IMR-90 (cell line): ENCODE data around the gene AKNA. TPM values are rescaled to one million over a fixed set of nuclear protein-coding genes. Genes with fewer than 3 reads are reported as not detected.

Experiments used
- ATAC-seq: fragments of 200-7000 bp; cut with Tn5 transposase; 2 replicates; pipeline ENCODE4 v1.9.1; 2020; ENCODE audit warnings: low read depth, mild to moderate bottlenecking, moderate library complexity
- BruUV-seq: library from RNA; stranded (reverse); fragments of 400-500 nt; replicated peaks from 2 replicates; lab custom pipeline; 2021; lab: Mats Ljungman, UMichigan
- CTCF ChIA-PET: fragments of 300-600 bp; formaldehyde crosslinking; extraction: SDS; loops from one replicate; lab custom pipeline; 2021; ENCODE audit warnings: antibody characterized with exemption; lab: Yijun Ruan, JAX
- POLR2A ChIA-PET: fragments of 300-600 bp; sonication (Branson Sonifier 250); formaldehyde crosslinking; loops from one replicate; lab custom pipeline; 2022; ENCODE audit warnings: antibody characterized with exemption; ENCODE audit not compliant: unreplicated experiment; lab: Charles Lee
- DNase-seq: peaks from one replicate; pipeline ENCODE4 v3.0.0; 2013
- H2AFZ ChIP-seq: replicated peaks from 2 replicates; pipeline ENCODE3; 2013; ENCODE audit warnings: low read length, mild to moderate bottlenecking; ENCODE audit not compliant: poor library complexity
- H2AK5ac ChIP-seq: 2 replicates; pipeline ENCODE4 v1.6.1; 2013; ENCODE audit warnings: low read depth, low read length, inconsistent platforms
- H2AK9ac ChIP-seq: replicated peaks from 2 replicates; pipeline ENCODE3; 2013; ENCODE audit warnings: mild to moderate bottlenecking, low read depth, low read length, moderate library complexity; ENCODE audit not compliant: poor library complexity
- H2BK120ac ChIP-seq: 2 replicates; pipeline ENCODE4 v1.6.1; 2013; ENCODE audit warnings: low read depth, low read length, inconsistent platforms
- H2BK15ac ChIP-seq: 3 replicates; pipeline ENCODE4 v1.6.1; 2013; ENCODE audit warnings: low read depth, low read length, inconsistent platforms
- H2BK20ac ChIP-seq: 2 replicates; pipeline ENCODE4 v1.6.1; 2013; ENCODE audit warnings: low read depth, mild to moderate bottlenecking, inconsistent platforms, low read length, moderate library complexity
- H2BK5ac ChIP-seq: 2 replicates; pipeline ENCODE4 v1.6.1; 2013; ENCODE audit warnings: mild to moderate bottlenecking, low read depth, low read length, inconsistent platforms; ENCODE audit not compliant: poor library complexity, severe bottlenecking
- H3K14ac ChIP-seq: replicated peaks from 2 replicates; pipeline ENCODE4 v1.6.1; 2013; ENCODE audit warnings: low read depth, low read length, inconsistent platforms
- H3K18ac ChIP-seq: 2 replicates; pipeline ENCODE4 v1.6.1; 2013; ENCODE audit warnings: low read depth, low read length, control low read depth
- H3K23ac ChIP-seq: 2 replicates; pipeline ENCODE4 v1.6.1; 2013; ENCODE audit warnings: low read depth, low read length, inconsistent platforms
- H3K27ac ChIP-seq: 2 replicates; pipeline ENCODE4 v1.5.1; 2013; ENCODE audit warnings: mild to moderate bottlenecking, control low read depth, low read length; ENCODE audit not compliant: insufficient read depth
- H3K27me3 ChIP-seq: 2 replicates; pipeline ENCODE4 v1.6.1; 2013; ENCODE audit warnings: low read length; ENCODE audit not compliant: control insufficient read depth, insufficient read depth
- H3K36me3 ChIP-seq: 2 replicates; pipeline ENCODE4 v1.6.1; 2013; ENCODE audit warnings: low read length, mixed read lengths; ENCODE audit not compliant: control insufficient read depth, insufficient read depth
- H3K4ac ChIP-seq: 2 replicates; pipeline ENCODE4 v1.6.1; 2013; ENCODE audit warnings: low read depth, low read length, inconsistent platforms
- H3K4me1 ChIP-seq: 2 replicates; pipeline ENCODE4 v1.6.1; 2013; ENCODE audit warnings: low read length, mixed read lengths; ENCODE audit not compliant: control insufficient read depth, insufficient read depth
- H3K4me2 ChIP-seq: 2 replicates; pipeline ENCODE4 v1.6.1; 2013; ENCODE audit warnings: low read depth, mild to moderate bottlenecking, control low read depth, low read length, moderate library complexity
- H3K4me3 ChIP-seq: 2 replicates; pipeline ENCODE4 v1.5.1; 2013; ENCODE audit warnings: low read depth, mild to moderate bottlenecking, control low read depth, low read length, moderate library complexity; ENCODE audit not compliant: insufficient read depth
- H3K56ac ChIP-seq: 2 replicates; pipeline ENCODE4 v1.6.1; 2013; ENCODE audit warnings: low read length, inconsistent platforms; ENCODE audit not compliant: insufficient read depth; ENCODE audit errors: extremely low read depth
- H3K79me1 ChIP-seq, 2 experiments: 2 replicates each; pipeline ENCODE4 v1.6.1; 2013; ENCODE audit warnings: low read length in 2 of 2, inconsistent platforms in 1 of 2, low read depth in 1 of 2
- H3K9ac ChIP-seq: 2 replicates; pipeline ENCODE4 v1.6.1; 2013; ENCODE audit warnings: low read depth, low read length, control low read depth
- H3K9me1 ChIP-seq: 2 replicates; pipeline ENCODE4 v1.6.1; 2013; ENCODE audit warnings: low read length, inconsistent platforms; ENCODE audit not compliant: insufficient read depth
- H3K9me3 ChIP-seq: 2 replicates; pipeline ENCODE4 v1.6.1; 2013; ENCODE audit warnings: low read length; ENCODE audit not compliant: control insufficient read depth, insufficient read depth
- H4K20me1 ChIP-seq: 2 replicates; pipeline ENCODE4 v1.6.1; 2013; ENCODE audit warnings: low read length, inconsistent platforms; ENCODE audit not compliant: insufficient read depth
- H4K5ac ChIP-seq: 2 replicates; pipeline ENCODE4 v1.6.1; 2013; ENCODE audit warnings: mild to moderate bottlenecking, low read depth, low read length, control low read depth
- H4K8ac ChIP-seq, 2 experiments: 2 replicates each; pipeline ENCODE4 v1.6.1; 2013; ENCODE audit warnings: low read depth in 2 of 2, low read length in 2 of 2, control low read depth in 1 of 2, inconsistent platforms in 1 of 2
- H4K91ac ChIP-seq: 2 replicates; pipeline ENCODE4 v1.6.1; 2013; ENCODE audit warnings: low read depth, low read length, inconsistent platforms; ENCODE audit not compliant: insufficient read depth
- BHLHE40 ChIP-seq: fragments of 150-350 bp; IDR thresholded peaks from 2 replicates; pipeline ENCODE4 v1.6.1; 2016; ENCODE audit warnings: mild to moderate bottlenecking, low read depth, low read length
- CEBPB ChIP-seq: IDR thresholded peaks from 2 replicates; pipeline ENCODE4 v1.6.1; 2012; ENCODE audit warnings: low read depth, low read length, improper control_type of control experiment
- CHD1 ChIP-seq: IDR thresholded peaks from 2 replicates; pipeline ENCODE4 v1.6.1; 2012; ENCODE audit warnings: low read depth, low read length, improper control_type of control experiment
- FOS ChIP-seq: fragments of 150-350 bp; IDR thresholded peaks from 2 replicates; pipeline ENCODE4 v1.6.1; 2016; ENCODE audit warnings: low read depth, low read length
- MAFK ChIP-seq: IDR thresholded peaks from 2 replicates; pipeline ENCODE4 v1.6.1; 2012; ENCODE audit warnings: low read depth, low read length, improper control_type of control experiment
- MAZ ChIP-seq: IDR thresholded peaks from 2 replicates; pipeline ENCODE4 v1.6.1; 2012; ENCODE audit warnings: low read depth, mild to moderate bottlenecking, low read length, improper control_type of control experiment, moderate library complexity, borderline replicate concordance
- MXI1 ChIP-seq: IDR thresholded peaks from 2 replicates; pipeline ENCODE4 v1.6.1; 2012; ENCODE audit warnings: low read depth, mild to moderate bottlenecking, low read length, moderate library complexity, borderline replicate concordance
- NFE2L2 ChIP-seq: fragments of 150-350 bp; IDR thresholded peaks from 2 replicates; pipeline ENCODE4 v1.6.1; 2016; ENCODE audit warnings: low read depth, mild to moderate bottlenecking, low read length
- POLR2A ChIP-seq: IDR thresholded peaks from 2 replicates; pipeline ENCODE4 v1.6.1; 2012; ENCODE audit warnings: mild to moderate bottlenecking, low read depth, low read length
- RAD21 ChIP-seq: IDR thresholded peaks from 2 replicates; pipeline ENCODE4 v1.6.1; 2012; ENCODE audit warnings: low read length, improper control_type of control experiment
- RCOR1 ChIP-seq: IDR thresholded peaks from 2 replicates; pipeline ENCODE4 v1.6.1; 2012; ENCODE audit warnings: mild to moderate bottlenecking, low read length, improper control_type of control experiment; ENCODE audit not compliant: insufficient replicate concordance
- RFX5 ChIP-seq: IDR thresholded peaks from 2 replicates; pipeline ENCODE4 v1.8.0; 2012; ENCODE audit warnings: low read depth, mild to moderate bottlenecking, low read length, moderate library complexity
- SMC3 ChIP-seq: fragments of 150-350 bp; IDR thresholded peaks from 2 replicates; pipeline ENCODE4 v1.6.1; 2016; ENCODE audit warnings: low read depth, mild to moderate bottlenecking, antibody characterized with exemption, low read length, moderate library complexity
- USF2 ChIP-seq: fragments of 150-350 bp; IDR thresholded peaks from 2 replicates; pipeline ENCODE4 v1.6.1; 2017; ENCODE audit warnings: mild to moderate bottlenecking, antibody characterized with exemption, low read length, low read depth
- WGBS, 2 experiments: methylation state at CpG; one replicate each; pipeline versions ENCODE4 v1.1.5 to v1.1.7; 2013; ENCODE audit warnings: missing lambda C conversion rate in 2 of 2; ENCODE audit not compliant: insufficient read length in 1 of 2; ENCODE audit errors: extremely low coverage in 2 of 2; 5-methylcytosine and 5-hydroxymethylcytosine counted together
- dilution Hi-C: fragments of 300-500 bp; cut with HindIII; formaldehyde crosslinking; loops from one replicate; pipeline ENCODE4 v1.14.3; 2018; ENCODE audit warnings: low sequenced_read_pairs; ENCODE audit not compliant: unreplicated experiment
- in situ Hi-C: fragments of 300-500 bp; cut with MboI; formaldehyde crosslinking; loops from 3 replicates; pipeline ENCODE4 v1.14.3; 2019; ENCODE audit warnings: low sequenced_read_pairs, inconsistent platforms, mixed read lengths
- intact Hi-C: fragments of 100-400 bp; cut with micrococcal nuclease; formaldehyde crosslinking; loops from 2 replicates; pipeline ENCODE4 v1.10.0; 2022
- polyA plus RNA-seq, 3 experiments: library from polyadenylated mRNA; depleted of rRNA; stranded (reverse); fragments of >200 nt; gene quantifications; 2 replicates each; pipeline ENCODE4 v1.2.3, GENCODE V29; 2012; ENCODE audit warnings: low replicate concordance in 1 of 3
- total RNA-seq: library from RNA; depleted of rRNA; stranded (reverse); fragments of >200 nt; gene quantifications from 2 replicates; pipeline ENCODE4 v1.2.3, GENCODE V29; 2012
- TF ChIP-seq, protein P1 (sequence below): fragments of 150-350 bp; IDR thresholded peaks from 2 replicates; pipeline ENCODE4 v1.6.1; 2016; ENCODE audit warnings: low read depth, mild to moderate bottlenecking, low read length, moderate library complexity, borderline replicate concordance
- TF ChIP-seq, protein P2 (sequence below): conservative IDR thresholded peaks from 2 replicates; pipeline ENCODE4 v1.5.1; 2012; ENCODE audit warnings: mild to moderate bottlenecking, low read depth, low read length, improper control_type of control experiment

Gene AKNA
- total and polyA plus RNA-seq, 2 of the 4 experiments (the other 2 are of a cell fraction): 2.7 to 7.3 TPM

GRCh38 chr9:114433086-114433485 lies 45.3 kb upstream of the AKNA start:
- Histone ChIP-seq H3K23ac (no peak overlapping the region), H2AK5ac (no peak overlapping the region), H3K79me1 (no peaks in the 10 kb centered on the region), H3K4me2 (no peak overlapping the region), H2AFZ (no peak overlapping the region), H3K9ac (no peak overlapping the region), H4K5ac (no peak overlapping the region), H3K14ac (no peak overlapping the region), H3K27me3 (peaks cover 20% of the 10 kb centered on the region), H2BK120ac (no peak overlapping the region), H2BK15ac (no peak overlapping the region), H2AK9ac (no peak overlapping the region), H3K9me3 (no peaks in the 10 kb centered on the region), H3K9me1 (no peaks in the 10 kb centered on the region), H3K27ac (no peak overlapping the region), H3K56ac (no peak overlapping the region), H3K4me3 (no peak overlapping the region), H2BK5ac (no peak overlapping the region), H4K20me1 (peaks cover 3% of the 10 kb centered on the region; the same call in 1 of the 2 replicates), H4K91ac (no peak overlapping the region), H3K4ac (no peak overlapping the region), H3K4me1 (no peaks in the 10 kb centered on the region), H2BK20ac (no peak overlapping the region), H3K36me3 (no peaks in the 10 kb centered on the region), H4K8ac (no peak overlapping the region), H3K18ac (no peak overlapping the region)
- dilution Hi-C loops: no loop called here
- 87% methylated on average over 7 of the region's 15 CpGs; no CpG with 5 or more reads in 1 of the 2 experiments for WGBS, 2 experiments
- ATAC-seq (no peak), DNase-seq (no peak)
- POLR2A ChIA-PET: no interaction called here
- in situ Hi-C loops: loop anchor here (10.0 to 25.0 kb wide), 2 partner anchors 212 to 1079 kb away; no protein-coding TSS in a partner anchor
- intact Hi-C loops: loop anchor here (10.0 kb wide), 2 partner anchors 472 to 582 kb away; no protein-coding TSS in a partner anchor
- BruUV-seq: no TSS peak
- TF ChIP-seq RFX5 (no peak), RAD21 (no peak), FOS (no peak), BHLHE40 (no peak), CHD1 (no peak), POLR2A (no peak), MXI1 (no peak), MAZ (no peak), RCOR1 (no peak), MAFK (no peak), CEBPB (no peak), USF2 (no peak), SMC3 (no peak), NFE2L2 (no peak)
- TF ChIP-seq, protein P1, sequence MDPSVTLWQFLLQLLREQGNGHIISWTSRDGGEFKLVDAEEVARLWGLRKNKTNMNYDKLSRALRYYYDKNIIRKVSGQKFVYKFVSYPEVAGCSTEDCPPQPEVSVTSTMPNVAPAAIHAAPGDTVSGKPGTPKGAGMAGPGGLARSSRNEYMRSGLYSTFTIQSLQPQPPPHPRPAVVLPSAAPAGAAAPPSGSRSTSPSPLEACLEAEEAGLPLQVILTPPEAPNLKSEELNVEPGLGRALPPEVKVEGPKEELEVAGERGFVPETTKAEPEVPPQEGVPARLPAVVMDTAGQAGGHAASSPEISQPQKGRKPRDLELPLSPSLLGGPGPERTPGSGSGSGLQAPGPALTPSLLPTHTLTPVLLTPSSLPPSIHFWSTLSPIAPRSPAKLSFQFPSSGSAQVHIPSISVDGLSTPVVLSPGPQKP: no peak
- TF ChIP-seq, protein P2, sequence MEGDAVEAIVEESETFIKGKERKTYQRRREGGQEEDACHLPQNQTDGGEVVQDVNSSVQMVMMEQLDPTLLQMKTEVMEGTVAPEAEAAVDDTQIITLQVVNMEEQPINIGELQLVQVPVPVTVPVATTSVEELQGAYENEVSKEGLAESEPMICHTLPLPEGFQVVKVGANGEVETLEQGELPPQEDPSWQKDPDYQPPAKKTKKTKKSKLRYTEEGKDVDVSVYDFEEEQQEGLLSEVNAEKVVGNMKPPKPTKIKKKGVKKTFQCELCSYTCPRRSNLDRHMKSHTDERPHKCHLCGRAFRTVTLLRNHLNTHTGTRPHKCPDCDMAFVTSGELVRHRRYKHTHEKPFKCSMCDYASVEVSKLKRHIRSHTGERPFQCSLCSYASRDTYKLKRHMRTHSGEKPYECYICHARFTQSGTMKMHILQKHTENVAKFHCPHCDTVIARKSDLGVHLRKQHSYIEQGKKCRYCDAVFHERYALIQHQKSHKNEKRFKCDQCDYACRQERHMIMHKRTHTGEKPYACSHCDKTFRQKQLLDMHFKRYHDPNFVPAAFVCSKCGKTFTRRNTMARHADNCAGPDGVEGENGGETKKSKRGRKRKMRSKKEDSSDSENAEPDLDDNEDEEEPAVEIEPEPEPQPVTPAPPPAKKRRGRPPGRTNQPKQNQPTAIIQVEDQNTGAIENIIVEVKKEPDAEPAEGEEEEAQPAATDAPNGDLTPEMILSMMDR: no peak
- CTCF ChIA-PET: interaction anchor here (2.4 kb wide), 1 partner anchor 221 kb away, joined by 10 read pairs; no protein-coding TSS in a partner anchor
